ENCODE measurements around the gene CCDC167. TPM values are rescaled to one million over a fixed set of nuclear protein-coding genes. Genes with fewer than 3 reads are reported as not detected.

CCDC167 gene
- total RNA-seq, 1 donor from 2014 or later, result 58.4 TPM

DNA sequence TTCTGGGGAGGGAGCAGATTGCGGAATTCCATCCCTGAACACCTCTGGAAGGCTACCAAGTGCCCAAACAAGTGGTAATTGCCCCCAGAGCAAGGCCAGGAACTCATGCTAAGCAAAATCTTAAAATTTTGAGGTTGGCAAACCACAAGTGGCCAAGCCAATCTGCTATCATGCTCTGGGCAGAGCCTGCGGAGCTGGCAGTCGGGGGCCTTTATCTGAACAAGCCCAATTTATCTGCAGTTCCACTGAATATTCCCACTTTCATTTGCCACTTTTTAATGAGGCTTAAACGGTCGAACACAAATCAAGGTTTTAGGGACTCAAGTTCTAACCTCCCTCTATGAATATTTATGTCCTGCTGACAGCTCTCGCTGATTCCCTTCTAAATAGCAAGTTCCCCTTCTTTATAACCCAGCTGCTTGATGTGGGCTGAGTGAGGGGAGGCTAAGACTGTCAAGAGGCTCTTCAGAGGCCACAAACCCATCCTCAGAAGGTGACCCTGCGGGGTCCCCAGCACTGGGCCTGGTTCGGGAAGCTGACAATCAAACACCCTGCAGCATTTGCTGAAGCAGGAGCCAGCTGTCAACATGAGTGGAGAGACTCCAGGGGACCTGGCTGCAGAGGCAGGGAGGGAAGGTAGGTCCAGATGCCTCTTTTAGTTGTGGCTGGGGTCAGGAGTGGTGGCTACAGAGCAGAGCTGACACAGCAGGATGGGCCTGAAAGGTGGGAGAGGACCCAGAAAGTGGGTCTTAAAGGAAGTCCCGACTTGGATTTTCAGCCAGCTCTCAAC lies 11.9 kb downstream of the CCDC167 start:
- H3K9me3 Mint-ChIP-seq (ENCODE audit: unreplicated experiment), result peaks cover 11% of the 10 kb centered on the region
- H3K36me3 Mint-ChIP-seq (ENCODE audit: unreplicated experiment), result no peaks in the 10 kb centered on the region
- H3K4me1 Mint-ChIP-seq (ENCODE audit: low read depth, unreplicated experiment), result peaks cover 59% of the 10 kb centered on the region
- peak overlapping the region; percentile 86 for H3K27ac Mint-ChIP-seq (ENCODE audit: unreplicated experiment)
- H3K4me3 Mint-ChIP-seq (ENCODE audit: unreplicated experiment), result peak overlapping the region; percentile 17
- no peak for DNase-seq
- H3K27me3 Mint-ChIP-seq (ENCODE audit: unreplicated experiment), result peaks cover 7% of the 10 kb centered on the region
- TF ChIP-seq, protein P1, sequence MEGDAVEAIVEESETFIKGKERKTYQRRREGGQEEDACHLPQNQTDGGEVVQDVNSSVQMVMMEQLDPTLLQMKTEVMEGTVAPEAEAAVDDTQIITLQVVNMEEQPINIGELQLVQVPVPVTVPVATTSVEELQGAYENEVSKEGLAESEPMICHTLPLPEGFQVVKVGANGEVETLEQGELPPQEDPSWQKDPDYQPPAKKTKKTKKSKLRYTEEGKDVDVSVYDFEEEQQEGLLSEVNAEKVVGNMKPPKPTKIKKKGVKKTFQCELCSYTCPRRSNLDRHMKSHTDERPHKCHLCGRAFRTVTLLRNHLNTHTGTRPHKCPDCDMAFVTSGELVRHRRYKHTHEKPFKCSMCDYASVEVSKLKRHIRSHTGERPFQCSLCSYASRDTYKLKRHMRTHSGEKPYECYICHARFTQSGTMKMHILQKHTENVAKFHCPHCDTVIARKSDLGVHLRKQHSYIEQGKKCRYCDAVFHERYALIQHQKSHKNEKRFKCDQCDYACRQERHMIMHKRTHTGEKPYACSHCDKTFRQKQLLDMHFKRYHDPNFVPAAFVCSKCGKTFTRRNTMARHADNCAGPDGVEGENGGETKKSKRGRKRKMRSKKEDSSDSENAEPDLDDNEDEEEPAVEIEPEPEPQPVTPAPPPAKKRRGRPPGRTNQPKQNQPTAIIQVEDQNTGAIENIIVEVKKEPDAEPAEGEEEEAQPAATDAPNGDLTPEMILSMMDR (IDR thresholded peaks at IDR 0.05; ENCODE audit: partially characterized antibody, unreplicated experiment), result no peak

DNA sequence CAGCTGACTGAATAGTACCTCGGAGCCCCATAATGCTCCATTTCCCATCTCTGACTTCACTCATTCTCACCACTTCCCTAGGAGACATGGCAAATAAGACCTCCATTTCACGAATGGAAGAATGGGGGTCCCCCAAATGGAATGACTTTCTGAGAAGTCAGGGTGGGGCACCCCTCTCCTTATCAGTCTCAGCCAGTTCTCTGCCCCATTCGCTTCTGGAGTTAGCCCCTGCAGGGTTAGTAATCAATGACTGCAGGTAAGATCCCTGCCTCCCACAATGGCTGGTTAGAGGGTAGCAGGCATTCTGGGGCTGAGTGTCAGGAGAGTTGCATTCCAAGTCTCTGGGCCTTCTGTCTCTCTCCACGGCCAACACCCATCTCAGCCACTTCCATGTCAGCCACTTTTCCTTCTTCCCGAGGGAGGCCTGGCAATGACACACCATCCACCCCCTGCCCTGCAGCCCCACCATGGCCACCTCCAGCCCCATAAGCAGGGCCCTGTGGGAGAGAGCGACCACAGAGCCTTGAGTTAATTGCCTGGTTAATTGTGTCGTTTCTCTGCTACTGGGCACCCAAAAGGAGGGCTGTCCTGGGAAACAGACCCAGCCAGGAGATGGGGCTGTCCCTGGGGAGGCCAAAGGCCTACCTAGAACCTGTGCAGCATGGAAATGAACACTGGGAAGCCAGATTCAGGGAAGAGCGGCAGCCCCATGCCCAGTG lies 13.4 kb downstream of the CCDC167 start:
- Mint-ChIP-seq H3K4me3 (ENCODE audit: unreplicated experiment) (no peak overlapping the region), H3K4me1 (ENCODE audit: low read depth, unreplicated experiment) (peaks cover 59% of the 10 kb centered on the region), H3K9me3 (ENCODE audit: unreplicated experiment) (peaks cover 14% of the 10 kb centered on the region), H3K27me3 (ENCODE audit: unreplicated experiment) (peaks cover 7% of the 10 kb centered on the region), H3K36me3 (ENCODE audit: unreplicated experiment) (no peaks in the 10 kb centered on the region), H3K27ac (ENCODE audit: unreplicated experiment) (peak overlapping the region; percentile 72)
- no peak for DNase-seq
- TF ChIP-seq, protein P1 (IDR thresholded peaks at IDR 0.05; ENCODE audit: partially characterized antibody, unreplicated experiment), result no peak

DNA sequence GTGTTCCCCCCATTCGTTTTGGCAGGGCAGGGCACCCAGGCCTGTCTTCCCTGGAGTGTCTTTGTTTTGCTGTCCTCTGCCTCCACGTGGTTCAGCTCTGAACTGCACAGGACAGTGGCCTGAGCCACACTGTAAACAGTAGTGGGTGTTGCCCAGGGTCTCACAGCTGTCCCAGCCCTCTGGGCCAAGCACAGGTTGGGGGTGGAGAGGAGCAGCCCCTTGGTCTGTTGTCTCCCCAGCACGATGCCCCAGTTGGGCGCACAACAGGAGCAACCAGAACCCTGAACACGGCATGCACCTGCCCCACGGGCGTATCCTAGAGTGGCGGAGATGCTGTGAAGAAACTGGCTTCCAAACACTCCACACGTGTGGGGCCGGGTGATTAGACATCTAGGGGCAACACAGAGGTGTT lies 14.4 kb downstream of the CCDC167 start:
- H3K27me3 Mint-ChIP-seq (ENCODE audit: unreplicated experiment), result peaks cover 7% of the 10 kb centered on the region
- H3K4me1 Mint-ChIP-seq (ENCODE audit: low read depth, unreplicated experiment), result peaks cover 60% of the 10 kb centered on the region
- peak; percentile 71 for DNase-seq
- H3K36me3 Mint-ChIP-seq (ENCODE audit: unreplicated experiment), result no peaks in the 10 kb centered on the region
- H3K9me3 Mint-ChIP-seq (ENCODE audit: unreplicated experiment), result peaks cover 14% of the 10 kb centered on the region
- TF ChIP-seq, protein P1 (IDR thresholded peaks at IDR 0.05; ENCODE audit: partially characterized antibody, unreplicated experiment), result peak; percentile 73
- H3K27ac Mint-ChIP-seq (ENCODE audit: unreplicated experiment), result peak overlapping the region; percentile 68
- no peak overlapping the region for H3K4me3 Mint-ChIP-seq (ENCODE audit: unreplicated experiment)

DNA sequence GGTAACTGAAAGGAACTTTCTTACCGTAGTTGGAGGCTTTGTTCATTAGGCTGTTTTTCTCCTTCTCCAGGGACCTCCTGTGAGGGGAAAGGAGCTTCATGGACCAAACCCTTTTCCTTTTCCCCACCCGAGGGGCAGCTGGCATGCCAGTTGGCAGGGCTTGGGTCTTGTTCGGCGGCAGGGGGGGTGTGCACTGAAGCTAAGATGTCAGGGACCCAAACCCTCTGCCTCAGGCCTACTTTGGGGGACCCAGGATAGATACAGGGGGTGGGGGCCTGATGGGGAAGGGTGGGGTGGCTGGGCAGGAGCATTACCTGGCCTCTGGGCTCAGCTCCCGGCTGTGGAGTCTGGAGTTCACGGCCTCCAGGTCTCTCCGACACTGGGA lies 14.9 kb downstream of the CCDC167 start:
- Mint-ChIP-seq H3K27me3 (ENCODE audit: unreplicated experiment) (peaks cover 3% of the 10 kb centered on the region), H3K4me1 (ENCODE audit: low read depth, unreplicated experiment) (peaks cover 55% of the 10 kb centered on the region)

More for the DNA sequence above, 14.9 kb downstream of the CCDC167 start:
- DNase-seq, result no peak
- TF ChIP-seq, protein P1 (IDR thresholded peaks at IDR 0.05; ENCODE audit: partially characterized antibody, unreplicated experiment), result no peak
- Mint-ChIP-seq H3K4me3 (ENCODE audit: unreplicated experiment) (no peak overlapping the region), H3K36me3 (ENCODE audit: unreplicated experiment) (no peaks in the 10 kb centered on the region), H3K27ac (ENCODE audit: unreplicated experiment) (peak overlapping the region; percentile 68), H3K9me3 (ENCODE audit: unreplicated experiment) (peaks cover 14% of the 10 kb centered on the region)
